Right lobe of liver (tissue), 6 donors: Measurements from ENCODE around the gene TMEM91. TPM values are rescaled to one million over a fixed set of nuclear protein-coding genes. Genes with fewer than 3 reads are reported as not detected.

ENCODE experiments used
- ATAC-seq, 4 donors: fragments of 200-7000 bp; cut with Tn5 transposase; one replicate each; pipeline ENCODE4 v1.9.1; 2020; ENCODE audit warnings: mild to moderate bottlenecking in 4 of 4, moderate library complexity in 4 of 4
- DNase-seq, 3 donors: peaks; one replicate each; pipeline ENCODE4 v3.0.0-alpha.2; 2020
- H3K27ac ChIP-seq, 3 donors: fragments of 200-600 bp; one replicate each; pipeline ENCODE4 v1.8.0; 2022
- H3K27me3 ChIP-seq, 2 donors: fragments of 200-600 bp; one replicate each; pipeline ENCODE4 v1.8.0; 2022
- H3K36me3 ChIP-seq, 4 donors: fragments of 200-600 bp; sonication (generic) in 1 of 4; one replicate each; pipeline versions ENCODE4 v1.5.1 to v1.8.0; 2017 to 2022; ENCODE audit warnings: control low read depth in 1 of 4
- H3K4me1 ChIP-seq, 4 donors: fragments of 200-600 bp; sonication (generic) in 1 of 4; one replicate each; pipeline versions ENCODE4 v1.5.1 to v1.8.0; 2017 to 2022; ENCODE audit warnings: control low read depth in 1 of 4
- H3K4me3 ChIP-seq, 3 donors: fragments of 200-600 bp; one replicate each; pipeline ENCODE4 v1.8.0; 2022
- H3K9me3 ChIP-seq, 4 donors: fragments of 200-600 bp; sonication (generic) in 1 of 4; one replicate each; pipeline versions ENCODE4 v1.5.1 to v1.8.0; 2017 to 2022; ENCODE audit warnings: control low read depth in 1 of 4
- CTCF ChIP-seq, 4 donors: fragments of 200-600 bp in 3 of 4; fragments of 450-650 bp in 1 of 4; IDR thresholded peaks; one replicate each; pipeline versions ENCODE4 v1.5.1 to v1.8.0; 2016 to 2022; ENCODE audit warnings: antibody characterized with exemption in 4 of 4, mild to moderate bottlenecking in 2 of 4
- POLR2A ChIP-seq: fragments of 450-650 bp; IDR thresholded peaks from one replicate; pipeline ENCODE4 v1.6.1; 2017; ENCODE audit warnings: antibody characterized with exemption, mild to moderate bottlenecking
- WGBS: methylation state at CpG from one replicate; pipeline ENCODE4 v1.1.6; 2018; ENCODE audit warnings: low coverage, low lambda C conversion rate; ENCODE audit not compliant: insufficient coverage; ENCODE audit errors: missing lambda C conversion rate; 5-methylcytosine and 5-hydroxymethylcytosine counted together
- intact Hi-C, 2 donors: fragments of 100-400 bp; cut with DNase I; formaldehyde crosslinking; loops; one replicate each; pipeline versions ENCODE4 v1.11.2 to v1.14.1; 2022
- total RNA-seq, 6 experiments: library from RNA; depleted of rRNA in 2 of 6; stranded (reverse); fragments of >200 nt in 2 of 6; fragmentation: NEBNext Ultra II Directional in 3 of 6; extraction: Animal tissue kit (Norgen Biotek cat#: 25700) in 3 of 6; gene quantifications; one replicate each; pipeline versions ENCODE4 v1.1.0 to v1.2.4, GENCODE V29; 2016 to 2023
- donor health status: DM: no; HTN: yes; CAD: no.
- donor health status: DM: no; HTN: no; CAD: no.
- donor health status: DM: no; HTN: no; CAD: no.
- donor health status: DM: no; HTN: yes; CAD: no.
- donor health status: DM: no; HTN: yes; CAD: no.

The TMEM91 gene
- total RNA-seq, 6 experiments from 2014 or later: 1.8 to 4.1 (median 3.0) TPM

DNA sequence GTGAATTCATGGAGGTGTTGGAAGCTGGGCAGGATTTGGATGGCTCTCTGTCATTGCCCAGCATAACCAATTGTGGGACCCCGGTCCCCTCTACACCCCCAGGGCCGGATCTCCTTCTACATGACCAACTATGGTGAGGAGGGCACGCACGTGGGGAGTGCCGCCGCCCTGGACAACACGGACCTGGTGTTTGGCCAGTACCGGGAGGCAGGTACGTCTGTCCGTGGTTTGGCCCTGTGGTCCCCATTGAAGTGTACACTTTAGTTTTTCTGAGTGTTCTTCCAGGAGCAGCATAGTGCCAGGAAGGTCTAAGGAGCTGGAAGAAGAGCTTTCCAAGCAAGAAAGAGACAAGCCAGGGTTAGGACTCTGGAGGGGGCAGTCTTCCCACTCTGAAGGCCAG, 37.6 kb downstream of the TMEM91 start:
- ATAC-seq (no peak), DNase-seq (no peak)
- intact Hi-C loops: no loop called here
- Histone ChIP-seq H3K4me1 (peaks cover 0 to 14% (median 6%) of the 10 kb centered on the region in 4 donors), H3K27ac (no peak overlapping the region), H3K27me3 (no peaks in the 10 kb centered on the region), H3K4me3 (no peak overlapping the region), H3K9me3 (no peaks in the 10 kb centered on the region), H3K36me3 (peaks cover 0 to 43% (median 16%) of the 10 kb centered on the region in 4 donors)
- 97% methylated on average over 5 of the region's 10 CpGs for WGBS
- TF ChIP-seq CTCF (IDR thresholded peaks at IDR 0.05) (no peak), POLR2A (no peak)

- no peak overlapping the region for H3K27ac ChIP-seq
- H3K36me3 ChIP-seq: peaks cover 0 to 48% (median 18%) of the 10 kb centered on the region in 4 donors
- no peaks in the 10 kb centered on the region for H3K9me3 ChIP-seq
- TF ChIP-seq POLR2A (no peak), CTCF (IDR thresholded peaks at IDR 0.05) (no peak)
- H3K4me3 ChIP-seq: no peak overlapping the region
- intact Hi-C loops: no loop called here
- no peak for ATAC-seq
- no peaks in the 10 kb centered on the region for H3K27me3 ChIP-seq
- no peak for DNase-seq
- H3K4me1 ChIP-seq: peaks cover 0 to 9% (median 3%) of the 10 kb centered on the region in 4 donors
- 94% methylated on average over 6 of the region's 9 CpGs for WGBS
Measured at GRCh38 chr19:41414461-41414860, 38.1 kb downstream of the TMEM91 start.

DNA sequence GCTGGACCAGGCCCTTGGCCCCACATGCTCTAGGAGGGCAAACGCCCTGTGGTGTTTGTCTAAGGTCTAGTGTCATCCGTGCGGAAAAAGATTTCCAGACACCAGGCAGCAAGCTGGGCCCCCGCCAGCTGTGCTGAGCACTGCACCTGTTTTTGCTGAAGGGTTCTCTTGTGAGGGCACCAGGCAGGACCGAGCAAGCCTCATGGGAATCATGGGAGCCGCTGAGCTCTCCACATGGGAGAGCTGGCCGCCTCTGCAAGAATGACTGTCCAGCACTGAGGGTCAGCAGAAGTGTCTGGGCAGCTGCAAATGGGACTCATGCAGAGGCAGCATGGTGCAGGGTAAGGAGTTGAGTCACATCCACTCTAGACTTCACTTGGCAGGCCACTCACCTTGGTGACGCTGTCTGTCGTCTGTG, 38.8 kb downstream of the TMEM91 start:
- TF ChIP-seq CTCF (IDR thresholded peaks at IDR 0.05): no peak
- no peak for TF ChIP-seq POLR2A
- H3K4me3 ChIP-seq: no peak overlapping the region
- H3K27ac ChIP-seq: no peak overlapping the region
- peaks cover 0 to 2% (median 0%) of the 10 kb centered on the region in 4 donors for H3K4me1 ChIP-seq
- H3K9me3 ChIP-seq: no peaks in the 10 kb centered on the region
- ATAC-seq (no peak), DNase-seq (no peak)
- H3K36me3 ChIP-seq: peaks cover 0 to 55% (median 22%) of the 10 kb centered on the region in 4 donors
- WGBS: 70% methylated on average over 4 of the region's 9 CpGs
- intact Hi-C loops: no loop called here
- no peaks in the 10 kb centered on the region for H3K27me3 ChIP-seq

DNA sequence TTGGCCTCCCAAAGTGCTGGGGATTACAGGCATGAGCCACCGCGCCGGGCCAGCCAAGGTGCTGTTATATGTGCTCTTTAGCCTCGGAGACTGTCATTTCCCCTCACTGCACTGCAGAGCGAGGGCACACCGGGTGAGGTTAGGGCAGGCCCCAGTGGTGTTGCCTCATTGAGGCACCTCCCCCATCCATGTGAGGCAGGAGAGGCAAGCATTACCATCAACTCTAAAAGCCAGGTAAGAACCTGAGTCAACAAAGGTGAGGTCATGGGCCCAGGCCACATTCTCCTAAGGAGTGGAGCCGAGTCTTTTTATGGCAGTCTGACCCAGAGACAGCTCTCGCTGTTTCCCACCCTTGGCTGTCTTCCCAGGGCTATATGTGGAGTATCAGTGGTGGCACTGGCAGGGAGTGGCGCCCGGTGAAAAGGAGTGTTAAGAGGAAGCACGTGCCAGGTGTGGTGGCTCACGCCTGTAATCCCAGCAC, 39.9 kb downstream of the TMEM91 start:
- H3K4me1 ChIP-seq: no peaks in the 10 kb centered on the region
- peaks cover 0 to 64% (median 27%) of the 10 kb centered on the region in 4 donors for H3K36me3 ChIP-seq
- no peaks in the 10 kb centered on the region for H3K27me3 ChIP-seq
- H3K9me3 ChIP-seq: no peaks in the 10 kb centered on the region
- 100% methylated on average over 4 of the region's 12 CpGs for WGBS
- intact Hi-C loops: no loop called here
- DNase-seq (no peak), ATAC-seq (no peak)
- TF ChIP-seq POLR2A (no peak), CTCF (IDR thresholded peaks at IDR 0.05) (no peak)
- no peak overlapping the region for H3K4me3 ChIP-seq
- no peak overlapping the region for H3K27ac ChIP-seq
